Ramos (cell line): ENCODE measurements around the gene FAM81A.

Experiments used
- in situ Hi-C: fragments of 300-500 bp; cut with MboI; formaldehyde crosslinking; loops from one replicate; pipeline ENCODE4 v1.14.3; 2022; ENCODE audit warnings: low sequenced_read_pairs; ENCODE audit not compliant: unreplicated experiment

The FAM81A gene

DNA sequence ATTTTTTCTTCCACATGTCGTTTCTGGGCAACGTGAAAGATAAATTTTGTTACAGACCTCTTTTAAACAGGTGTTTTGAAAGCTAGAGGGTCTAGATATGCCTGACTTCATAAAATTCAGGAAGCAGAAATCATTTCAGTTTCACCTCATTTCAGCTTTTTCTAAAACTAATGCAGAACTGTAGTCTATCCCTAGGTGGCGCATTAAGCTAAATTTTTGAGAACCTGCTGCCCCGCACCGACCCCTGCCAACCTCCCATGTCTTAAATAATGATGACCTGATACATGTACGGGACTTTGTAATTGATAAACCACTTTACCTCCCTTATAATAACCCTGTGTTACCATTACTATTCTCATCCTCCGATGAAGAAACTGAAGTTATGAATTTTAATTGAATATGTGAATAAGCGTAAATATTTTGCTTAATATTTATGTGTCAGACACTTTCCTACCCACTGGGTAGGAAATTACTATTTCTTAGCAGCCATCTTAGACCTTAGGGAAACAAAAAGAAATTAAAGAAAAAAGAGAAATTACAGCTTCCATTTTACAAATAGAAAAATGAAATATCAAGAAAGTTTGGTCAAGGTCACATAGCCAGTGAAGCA is 94.9 kb downstream of the FAM81A start:
- in situ Hi-C loops = no loop called here

DNA sequence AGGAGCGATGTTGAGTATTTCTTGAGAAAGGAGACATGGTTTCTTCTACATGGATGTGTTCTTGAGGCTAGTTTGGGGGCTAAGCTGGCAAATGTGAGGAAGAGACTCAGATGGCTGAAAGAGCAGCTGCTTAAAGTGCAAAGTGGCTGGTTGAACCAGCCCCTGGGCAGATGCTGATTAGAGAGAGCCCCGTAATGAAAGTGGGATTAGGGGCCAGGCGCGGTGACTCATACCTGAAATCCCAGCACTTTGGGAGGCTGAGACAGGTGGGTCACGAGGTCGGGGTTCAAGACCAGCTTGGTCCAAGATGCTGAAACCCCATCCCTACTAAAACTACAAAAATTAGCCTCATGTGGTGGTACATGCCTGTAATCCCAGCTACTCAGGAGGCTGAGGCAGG is 98.6 kb downstream of the FAM81A start:
- in situ Hi-C loops = no loop called here

DNA sequence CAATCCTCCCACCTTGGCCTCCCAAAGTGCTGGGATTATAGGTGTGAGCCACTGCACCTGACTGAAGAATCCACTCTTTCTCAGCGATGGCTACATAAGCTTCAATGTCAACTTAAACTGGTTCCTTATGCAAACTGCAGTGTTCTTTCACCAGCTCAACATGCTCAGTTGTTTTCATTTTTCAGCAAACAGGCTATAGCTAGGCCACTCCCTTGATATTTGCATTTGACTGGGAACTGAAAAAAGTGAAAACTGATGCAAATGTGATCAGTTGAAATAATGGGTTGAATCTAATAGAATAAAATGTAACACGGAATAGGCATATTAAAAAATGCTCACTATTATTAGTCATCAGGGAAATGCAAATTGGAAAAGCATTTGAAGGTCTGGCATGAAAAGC is 99.4 kb downstream of the FAM81A start:
- in situ Hi-C loops = no loop called here

DNA sequence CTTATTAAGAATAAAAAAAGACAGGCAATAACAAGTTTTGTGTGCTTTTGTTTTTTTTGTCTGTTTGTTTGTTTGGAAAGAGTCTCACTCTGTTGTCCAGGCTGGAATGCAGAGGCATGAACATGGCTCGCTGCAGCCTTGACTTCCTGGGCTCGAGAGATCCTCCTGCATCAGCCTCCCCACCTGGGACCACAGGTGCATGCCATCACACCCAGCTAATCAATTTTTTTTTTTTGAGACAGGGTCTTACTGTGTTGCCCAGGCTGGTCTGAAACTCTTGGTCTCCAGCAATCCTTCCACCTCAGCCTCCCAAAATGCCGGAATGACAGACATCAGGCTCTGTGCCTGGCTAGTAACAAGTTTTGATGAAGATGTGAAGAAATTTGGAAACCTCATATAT is 100.5 kb downstream of the FAM81A start:
- in situ Hi-C loops = no loop called here

DNA sequence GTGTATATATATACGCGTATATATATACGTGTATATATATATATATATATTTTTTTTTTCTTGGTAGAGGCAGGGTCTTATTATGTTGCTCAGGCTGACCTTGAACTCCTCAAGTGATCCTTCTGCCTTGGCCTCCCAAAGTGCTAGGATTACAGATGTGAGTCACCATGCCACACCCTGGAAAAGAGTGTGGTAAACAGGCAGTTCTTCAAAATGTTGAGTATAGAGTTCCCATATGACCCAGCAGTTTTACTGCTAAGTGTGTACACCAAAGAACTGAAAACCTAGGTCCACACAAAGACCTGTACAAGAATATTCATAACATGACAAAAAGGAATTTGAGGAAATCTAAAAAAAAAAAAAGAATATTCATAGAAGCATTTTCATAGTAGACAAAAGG is 101.8 kb downstream of the FAM81A start:
- in situ Hi-C loops = no loop called here

DNA sequence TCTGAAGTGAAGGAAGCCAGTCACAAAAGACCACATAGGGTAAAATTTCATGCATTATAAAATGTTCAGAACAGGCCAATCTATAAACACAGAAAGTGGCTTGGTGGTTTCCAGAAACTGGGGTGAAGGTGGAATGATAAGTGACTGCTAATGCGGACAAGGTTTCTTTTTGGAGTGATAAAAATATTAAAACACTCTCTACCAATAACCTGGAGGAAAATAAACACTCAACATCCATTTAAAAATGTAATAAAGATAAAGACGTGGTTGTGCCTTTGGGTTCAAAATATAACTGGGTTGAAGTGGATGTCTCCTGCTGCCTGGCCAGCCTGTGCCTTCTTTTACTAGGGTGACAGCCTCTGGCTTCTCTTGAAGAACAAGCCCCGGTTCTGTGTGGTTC is 102.7 kb downstream of the FAM81A start:
- in situ Hi-C loops = no loop called here

DNA sequence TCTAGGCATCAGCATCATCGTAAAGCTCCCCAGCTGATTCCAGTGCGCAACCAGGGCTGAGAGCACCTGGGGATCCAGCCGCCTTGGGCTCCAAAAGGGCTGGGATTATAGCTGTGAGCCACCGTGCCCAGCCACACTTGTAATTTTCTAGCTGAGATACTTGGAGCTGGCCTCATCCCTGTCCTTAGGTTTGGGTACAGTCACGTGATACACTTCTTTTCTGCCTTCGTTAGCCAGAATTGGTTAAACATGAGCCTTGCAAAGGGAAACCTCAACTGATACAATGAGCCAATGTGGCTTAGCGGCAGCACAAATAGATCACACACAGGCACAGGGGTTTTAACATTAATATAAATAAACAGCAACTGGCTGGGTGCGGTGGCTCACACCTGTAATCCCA is 103.8 kb downstream of the FAM81A start:
- in situ Hi-C loops = no loop called here

DNA sequence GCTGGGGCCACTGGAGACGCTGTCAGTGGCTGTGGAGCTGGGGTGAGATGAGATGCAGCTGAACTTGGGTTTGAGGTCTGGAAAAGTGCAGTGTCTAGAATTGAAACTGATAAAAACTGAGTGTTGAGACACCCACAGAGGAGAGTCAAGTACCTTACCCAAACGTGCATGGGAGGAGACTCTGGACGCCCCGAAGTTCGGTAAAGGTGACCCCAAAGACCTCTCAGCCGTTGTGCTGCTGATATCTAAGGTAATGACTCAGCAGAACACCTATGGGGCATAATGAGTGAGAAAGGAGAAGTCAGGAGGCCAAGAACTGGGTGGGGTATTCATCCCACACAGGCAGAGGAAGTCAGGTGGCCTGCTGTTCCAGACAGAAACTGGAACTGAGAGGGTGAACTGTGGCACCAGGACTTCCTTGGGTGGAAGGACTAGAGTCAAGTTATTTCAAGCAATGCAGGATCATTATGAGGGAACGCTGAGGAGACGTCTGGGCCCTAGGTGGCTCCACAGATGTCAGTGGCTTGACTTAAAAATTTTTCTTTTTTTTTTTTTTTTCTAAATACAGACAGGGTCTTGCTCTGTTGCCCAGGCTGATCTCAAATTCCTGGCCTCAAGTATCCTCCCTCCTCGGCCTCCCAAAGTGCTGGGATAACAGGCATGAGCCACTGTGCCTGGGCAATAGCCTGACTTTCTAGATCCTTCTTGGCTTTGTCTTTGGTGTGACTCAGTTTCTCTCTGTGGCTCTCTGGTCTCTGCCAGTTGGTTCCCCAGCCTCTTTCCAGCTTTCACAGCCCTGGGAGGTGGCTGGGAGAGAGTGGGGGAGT is 105.9 kb downstream of the FAM81A start:
- in situ Hi-C loops = no loop called here

DNA sequence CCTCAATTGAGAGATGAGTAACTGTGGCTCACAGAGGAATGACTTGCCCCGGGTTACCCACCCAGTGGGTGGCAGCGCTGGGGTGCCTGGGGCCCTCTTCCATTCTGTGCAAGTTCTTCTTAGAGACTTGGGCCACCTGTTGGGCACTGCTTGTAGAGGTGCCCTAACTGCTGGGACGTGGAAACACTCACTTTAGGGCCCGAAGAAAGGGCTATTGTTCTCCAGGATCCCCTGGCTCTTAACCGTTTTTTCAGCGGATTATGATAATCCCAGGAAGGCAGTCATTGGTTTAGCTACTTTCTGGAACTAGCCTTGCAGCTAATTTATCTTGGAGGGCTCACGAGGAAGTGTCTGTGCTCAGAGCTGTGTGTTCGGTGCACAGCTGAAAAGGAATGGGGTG is 107.6 kb downstream of the FAM81A start:
- in situ Hi-C loops = no loop called here

DNA sequence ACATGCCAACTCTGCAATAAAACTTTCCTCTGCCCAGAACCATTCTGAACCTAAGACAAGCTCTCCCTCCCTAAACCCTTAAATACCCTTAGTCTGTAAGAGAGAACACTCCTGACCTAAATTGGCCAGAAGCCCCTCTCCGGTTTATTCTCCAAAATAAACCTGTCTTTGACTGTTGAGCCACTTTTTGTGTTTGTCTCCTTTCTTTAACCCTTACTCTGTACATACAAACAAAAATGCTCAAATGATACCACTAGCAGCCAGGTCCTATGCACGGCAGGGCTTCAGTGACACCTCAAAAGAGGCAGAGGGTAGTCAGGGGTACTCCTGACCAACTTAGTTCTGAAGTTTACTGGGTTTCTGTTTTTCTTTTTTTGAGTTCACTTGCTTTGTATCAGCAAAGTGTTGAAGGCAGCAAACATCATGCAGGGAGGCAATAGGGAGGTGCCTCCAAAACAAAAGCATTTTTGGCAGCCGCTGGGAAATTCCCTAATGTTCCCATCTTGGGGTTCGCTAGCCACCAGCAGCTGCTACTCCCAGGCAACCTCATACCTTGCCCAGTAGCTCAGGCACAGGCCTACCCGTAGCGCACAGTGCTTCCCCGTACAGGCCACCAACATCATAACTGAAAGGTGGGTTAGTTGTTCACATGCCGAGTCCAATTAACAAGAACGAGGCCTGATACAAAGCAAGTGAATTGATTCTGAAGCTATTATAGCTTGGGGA is 110.7 kb downstream of the FAM81A start:
- in situ Hi-C loops = no loop called here

DNA sequence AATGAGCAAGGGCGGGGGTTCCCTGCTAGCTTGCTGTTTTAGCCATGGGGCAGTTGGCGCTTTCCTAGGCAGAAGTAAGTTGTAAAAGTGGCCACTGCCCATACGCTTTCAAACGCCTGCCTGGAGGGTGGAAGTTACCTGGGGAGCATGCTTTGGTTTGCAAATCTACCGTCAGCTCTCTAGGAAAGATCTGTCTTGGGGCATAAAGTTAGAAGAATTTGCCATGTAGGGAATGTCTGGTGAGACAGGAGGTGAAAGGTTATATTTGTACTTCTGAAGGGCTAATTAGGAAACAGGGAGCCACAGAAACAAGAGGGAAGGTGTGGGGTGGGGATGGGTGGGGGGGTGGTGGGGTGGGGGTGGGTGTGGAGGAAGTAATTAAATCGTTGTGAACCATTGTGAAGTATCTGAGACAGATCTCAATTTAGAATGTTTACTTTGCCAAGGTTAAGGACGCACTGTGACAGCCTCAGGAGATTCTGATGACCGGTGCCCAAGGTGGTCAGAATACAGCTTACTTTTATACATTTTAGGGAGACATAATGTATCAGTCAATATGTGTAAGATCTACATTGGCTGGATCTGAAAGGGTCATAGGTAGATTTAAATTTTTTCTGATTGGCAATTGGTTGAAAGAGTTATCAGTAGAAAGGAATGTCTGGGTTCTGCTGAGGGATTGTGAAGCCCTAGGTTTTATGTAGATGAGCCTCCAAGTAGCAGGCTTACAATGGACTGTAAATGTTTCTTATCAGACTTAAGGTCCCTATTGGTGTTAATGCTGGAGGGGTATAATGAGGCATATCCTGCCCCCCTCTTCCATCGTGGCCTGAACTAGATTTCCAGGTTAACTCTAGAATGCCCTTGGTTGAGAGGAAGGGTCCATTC is 111.6 kb downstream of the FAM81A start:
- in situ Hi-C loops = no loop called here

DNA sequence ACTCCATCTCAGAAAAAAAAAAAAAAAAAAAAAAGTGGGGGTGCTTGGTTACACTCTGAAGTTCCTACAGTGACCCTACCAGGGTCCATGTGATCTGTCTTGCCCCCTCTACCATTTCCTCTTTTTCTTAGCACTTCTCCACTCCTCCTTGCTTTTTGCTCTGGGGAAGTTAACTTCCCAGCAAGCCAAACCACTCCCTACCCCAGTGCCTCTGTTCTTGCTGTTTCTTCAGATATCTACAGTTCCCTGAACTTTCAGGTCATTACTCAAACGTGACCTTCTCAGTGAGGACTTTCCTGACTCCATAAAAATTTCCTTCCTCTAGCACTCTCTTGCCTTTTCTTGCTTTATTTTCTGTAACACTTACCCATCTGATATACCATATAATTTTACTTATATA is 112.5 kb downstream of the FAM81A start:
- in situ Hi-C loops = no loop called here

DNA sequence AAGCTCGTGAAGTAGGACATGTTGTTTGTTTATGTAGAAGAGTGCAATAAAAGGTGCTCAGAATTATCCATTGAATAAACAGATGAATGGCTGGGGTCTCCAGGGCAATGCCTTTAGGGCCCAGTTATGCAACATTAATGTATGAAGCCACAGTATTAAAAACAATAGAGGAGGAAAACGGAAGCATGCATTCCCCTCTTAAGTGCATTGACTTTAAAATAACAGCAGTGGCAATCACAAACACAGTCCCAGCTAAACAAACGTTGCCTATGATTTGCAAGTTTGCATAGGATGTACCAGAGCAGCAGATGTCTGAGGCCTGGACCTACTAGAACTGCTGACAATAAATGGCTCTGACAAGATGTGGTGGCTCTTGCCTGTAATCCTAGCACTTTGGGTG is 113.0 kb downstream of the FAM81A start:
- in situ Hi-C loops = no loop called here

DNA sequence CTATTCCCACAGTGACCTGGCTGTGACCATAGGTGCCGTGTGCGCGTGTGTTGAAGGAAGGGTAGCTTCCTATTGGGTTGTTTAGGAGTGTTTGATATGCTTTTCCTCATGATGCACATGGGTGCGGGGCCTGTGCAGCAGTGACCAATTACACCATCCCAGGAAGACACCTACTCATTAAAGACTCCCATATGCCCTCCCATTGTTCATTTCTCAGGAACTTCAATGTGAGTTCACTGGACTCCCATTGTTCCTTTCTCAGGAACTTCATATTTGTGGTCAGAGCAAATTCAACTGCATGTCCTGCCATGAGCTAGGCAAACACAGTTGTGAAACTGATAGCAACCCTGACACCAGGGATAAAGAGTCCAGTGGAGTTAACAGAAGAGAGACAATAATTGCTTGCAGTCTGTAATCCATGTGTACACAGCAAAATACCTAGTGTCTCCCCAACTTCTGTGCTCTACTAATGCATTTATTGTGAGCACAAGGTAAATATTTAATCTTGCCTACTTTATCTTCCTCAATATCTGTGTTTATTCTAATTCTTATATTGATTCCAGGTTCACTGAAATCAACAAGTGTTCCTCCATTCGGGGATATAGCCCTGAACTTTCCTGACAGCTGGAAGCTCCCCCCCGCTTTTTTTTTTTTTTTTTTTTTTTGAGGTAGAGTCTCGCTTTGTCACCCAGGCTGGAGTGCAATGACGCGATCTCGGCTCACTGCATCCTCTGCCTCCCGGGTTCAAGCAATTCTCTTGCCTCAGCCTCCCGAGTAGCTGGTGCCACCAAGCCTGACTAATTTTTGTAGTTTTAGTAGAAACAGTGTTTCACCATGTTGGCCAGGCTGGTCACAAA is 116.1 kb downstream of the FAM81A start:
- in situ Hi-C loops = no loop called here

DNA sequence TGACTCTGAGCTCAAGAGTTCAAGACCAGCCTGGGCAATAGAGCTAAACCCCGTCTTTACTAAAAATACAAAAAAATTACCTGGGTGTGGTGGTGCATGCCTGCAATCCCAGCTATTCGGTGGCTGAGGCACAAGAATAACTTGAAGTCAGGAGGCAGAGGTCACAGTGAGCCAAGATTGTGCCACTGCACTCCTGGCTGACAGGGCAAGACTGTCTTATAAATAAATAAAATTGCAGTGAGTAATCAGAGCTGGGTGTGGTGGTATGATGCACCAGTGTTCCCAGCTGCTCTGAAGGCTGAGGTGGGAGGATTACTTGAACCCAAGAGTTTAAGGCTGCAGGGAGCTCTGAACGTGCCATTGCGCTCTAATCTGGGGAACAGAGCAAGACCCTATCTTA is 117.7 kb downstream of the FAM81A start:
- in situ Hi-C loops = no loop called here

DNA sequence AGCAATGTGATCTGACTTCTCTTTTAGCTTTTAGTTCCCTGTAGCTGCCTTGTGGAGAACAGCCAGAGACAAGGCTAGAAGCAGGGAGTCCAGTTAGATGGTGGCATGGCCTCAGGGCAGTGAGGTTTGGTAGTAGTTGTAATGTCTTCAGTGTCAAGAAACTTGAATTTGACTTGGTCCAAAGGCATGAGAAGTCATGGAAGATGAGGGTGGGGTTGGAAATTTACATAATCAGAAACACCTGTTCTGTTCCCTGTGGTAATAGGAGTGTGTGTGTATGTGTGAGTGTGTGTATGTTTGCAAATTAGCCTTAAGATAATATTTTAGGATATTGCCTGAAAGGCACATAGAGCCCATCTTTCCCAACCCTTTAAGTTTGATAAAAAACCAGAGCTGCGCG is 118.4 kb downstream of the FAM81A start:
- in situ Hi-C loops = no loop called here

DNA sequence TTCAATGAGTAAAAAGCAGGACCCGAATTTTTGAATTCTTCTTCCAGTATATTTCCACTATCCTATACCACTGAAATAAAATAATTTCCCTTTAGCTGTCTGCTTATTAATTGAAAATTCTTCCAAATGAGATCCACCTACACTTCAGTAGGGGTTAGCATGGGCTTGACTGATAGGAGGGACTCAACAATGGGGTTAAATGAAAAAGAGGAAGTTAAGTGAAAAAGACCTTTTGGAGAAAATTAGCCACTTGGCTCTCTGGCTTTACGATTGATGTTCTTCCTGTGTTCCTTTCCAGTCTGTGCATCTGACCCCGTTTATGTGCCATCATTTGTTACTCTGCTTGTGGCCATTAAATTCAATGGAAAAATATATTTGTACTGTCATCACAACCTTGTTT is 119.6 kb downstream of the FAM81A start:
- in situ Hi-C loops = no loop called here

DNA sequence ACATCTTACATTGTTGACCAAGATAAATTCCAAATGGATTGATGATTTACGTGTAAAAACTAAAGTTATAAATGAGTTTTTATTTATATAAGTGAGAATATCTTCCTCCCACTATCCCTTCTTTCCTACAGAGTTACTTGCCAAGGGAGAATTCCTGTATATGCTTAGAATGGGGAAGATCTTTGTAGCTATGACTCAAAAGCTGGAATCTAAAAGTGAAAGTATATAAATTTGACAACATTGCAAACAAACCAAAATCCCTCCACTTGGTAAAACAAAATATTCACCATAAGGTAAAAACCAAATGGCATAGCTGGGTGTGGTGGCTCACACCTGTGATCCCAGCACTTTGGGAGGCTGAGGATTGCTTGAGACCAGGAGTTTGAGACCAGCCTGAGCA is 120.9 kb downstream of the FAM81A start:
- in situ Hi-C loops = no loop called here

DNA sequence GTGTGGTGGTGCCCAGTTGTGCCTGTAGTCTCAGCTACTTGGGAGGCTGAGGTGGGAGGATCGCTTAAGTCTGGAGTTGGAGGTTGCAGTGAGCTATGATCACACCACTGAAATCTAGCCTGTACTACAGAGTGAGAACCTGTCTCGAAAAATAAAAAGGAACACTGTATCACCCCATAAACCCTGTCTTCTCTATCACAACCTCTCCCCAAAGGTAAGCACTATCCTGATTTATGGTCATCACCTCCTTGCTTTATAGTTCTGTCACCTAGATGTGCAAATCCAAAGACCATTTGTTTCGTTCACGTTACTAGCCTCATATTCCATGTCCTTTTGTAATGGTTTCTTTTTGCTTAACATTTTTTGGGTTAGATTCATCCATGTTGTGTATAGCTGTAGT is 123.6 kb downstream of the FAM81A start:
- in situ Hi-C loops = no loop called here
